Stimulated activated CD4-positive, alpha-beta T cell treated with anti-CD3 and anti-CD28 coated beads, Interleukin-4, amount 100 ng/mL, for 24 hours (primary cell): ENCODE measurements around the gene SPEN.
"Not testable (repeated sequence)": the region's sequence is repeated elsewhere in the genome, so short reads cannot be mapped to it uniquely, and the experiment has no call there.

Source experiments
- DNase-seq: peaks from one replicate; pipeline ENCODE4 v3.0.0-alpha.2; 2020

The SPEN gene, protein sequence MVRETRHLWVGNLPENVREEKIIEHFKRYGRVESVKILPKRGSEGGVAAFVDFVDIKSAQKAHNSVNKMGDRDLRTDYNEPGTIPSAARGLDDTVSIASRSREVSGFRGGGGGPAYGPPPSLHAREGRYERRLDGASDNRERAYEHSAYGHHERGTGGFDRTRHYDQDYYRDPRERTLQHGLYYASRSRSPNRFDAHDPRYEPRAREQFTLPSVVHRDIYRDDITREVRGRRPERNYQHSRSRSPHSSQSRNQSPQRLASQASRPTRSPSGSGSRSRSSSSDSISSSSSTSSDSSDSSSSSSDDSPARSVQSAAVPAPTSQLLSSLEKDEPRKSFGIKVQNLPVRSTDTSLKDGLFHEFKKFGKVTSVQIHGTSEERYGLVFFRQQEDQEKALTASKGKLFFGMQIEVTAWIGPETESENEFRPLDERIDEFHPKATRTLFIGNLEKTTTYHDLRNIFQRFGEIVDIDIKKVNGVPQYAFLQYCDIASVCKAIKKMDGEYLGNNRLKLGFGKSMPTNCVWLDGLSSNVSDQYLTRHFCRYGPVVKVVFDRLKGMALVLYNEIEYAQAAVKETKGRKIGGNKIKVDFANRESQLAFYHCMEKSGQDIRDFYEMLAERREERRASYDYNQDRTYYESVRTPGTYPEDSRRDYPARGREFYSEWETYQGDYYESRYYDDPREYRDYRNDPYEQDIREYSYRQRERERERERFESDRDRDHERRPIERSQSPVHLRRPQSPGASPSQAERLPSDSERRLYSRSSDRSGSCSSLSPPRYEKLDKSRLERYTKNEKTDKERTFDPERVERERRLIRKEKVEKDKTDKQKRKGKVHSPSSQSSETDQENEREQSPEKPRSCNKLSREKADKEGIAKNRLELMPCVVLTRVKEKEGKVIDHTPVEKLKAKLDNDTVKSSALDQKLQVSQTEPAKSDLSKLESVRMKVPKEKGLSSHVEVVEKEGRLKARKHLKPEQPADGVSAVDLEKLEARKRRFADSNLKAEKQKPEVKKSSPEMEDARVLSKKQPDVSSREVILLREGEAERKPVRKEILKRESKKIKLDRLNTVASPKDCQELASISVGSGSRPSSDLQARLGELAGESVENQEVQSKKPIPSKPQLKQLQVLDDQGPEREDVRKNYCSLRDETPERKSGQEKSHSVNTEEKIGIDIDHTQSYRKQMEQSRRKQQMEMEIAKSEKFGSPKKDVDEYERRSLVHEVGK (N-terminal part only)

DNA sequence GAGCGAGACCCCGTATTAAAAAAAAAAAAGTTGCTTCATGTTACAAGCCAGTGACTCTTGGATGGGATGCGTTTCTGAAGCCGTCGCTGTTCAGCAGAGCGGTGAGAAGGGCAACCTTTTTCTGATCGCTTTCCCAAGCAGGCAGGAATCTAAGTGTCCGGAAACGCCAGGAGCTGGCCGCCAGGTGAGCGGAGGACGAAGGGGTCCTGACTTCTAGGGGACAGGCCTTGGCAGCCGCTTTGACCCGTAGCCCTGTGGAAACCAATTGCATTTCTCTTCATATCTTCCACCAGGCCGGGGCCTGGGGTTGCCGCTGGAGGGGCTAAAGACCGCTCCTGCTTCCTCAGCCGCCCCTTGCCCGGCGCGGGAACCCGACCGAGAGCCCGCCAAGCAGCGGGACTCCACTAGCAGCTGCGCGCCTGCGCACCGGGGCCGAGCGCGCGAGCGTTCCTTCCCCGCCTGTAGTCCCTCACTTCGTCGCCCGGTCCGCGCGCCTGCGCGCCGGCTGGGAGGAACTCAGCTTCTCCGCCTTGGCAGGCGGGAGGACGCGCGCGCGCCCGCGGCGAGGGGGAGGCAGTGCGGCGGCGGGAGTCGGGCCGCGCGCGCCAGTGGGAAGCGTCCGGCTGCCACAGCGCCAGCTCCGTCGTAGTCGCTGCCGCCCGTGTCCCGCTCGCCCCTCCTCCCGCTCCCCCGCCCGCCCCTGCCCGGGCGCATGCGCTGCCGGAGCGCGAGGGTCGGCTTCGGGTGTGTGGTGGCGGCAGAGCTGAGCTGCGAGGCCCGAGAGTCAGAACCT, at the start of gene SPEN:
SPEN (plus strand) TSS at position 608 of the 793 bp plus-strand sequence. CDS start 361 bp downstream, outside the sequence.
- peak; percentile 97 for DNase-seq

DNA sequence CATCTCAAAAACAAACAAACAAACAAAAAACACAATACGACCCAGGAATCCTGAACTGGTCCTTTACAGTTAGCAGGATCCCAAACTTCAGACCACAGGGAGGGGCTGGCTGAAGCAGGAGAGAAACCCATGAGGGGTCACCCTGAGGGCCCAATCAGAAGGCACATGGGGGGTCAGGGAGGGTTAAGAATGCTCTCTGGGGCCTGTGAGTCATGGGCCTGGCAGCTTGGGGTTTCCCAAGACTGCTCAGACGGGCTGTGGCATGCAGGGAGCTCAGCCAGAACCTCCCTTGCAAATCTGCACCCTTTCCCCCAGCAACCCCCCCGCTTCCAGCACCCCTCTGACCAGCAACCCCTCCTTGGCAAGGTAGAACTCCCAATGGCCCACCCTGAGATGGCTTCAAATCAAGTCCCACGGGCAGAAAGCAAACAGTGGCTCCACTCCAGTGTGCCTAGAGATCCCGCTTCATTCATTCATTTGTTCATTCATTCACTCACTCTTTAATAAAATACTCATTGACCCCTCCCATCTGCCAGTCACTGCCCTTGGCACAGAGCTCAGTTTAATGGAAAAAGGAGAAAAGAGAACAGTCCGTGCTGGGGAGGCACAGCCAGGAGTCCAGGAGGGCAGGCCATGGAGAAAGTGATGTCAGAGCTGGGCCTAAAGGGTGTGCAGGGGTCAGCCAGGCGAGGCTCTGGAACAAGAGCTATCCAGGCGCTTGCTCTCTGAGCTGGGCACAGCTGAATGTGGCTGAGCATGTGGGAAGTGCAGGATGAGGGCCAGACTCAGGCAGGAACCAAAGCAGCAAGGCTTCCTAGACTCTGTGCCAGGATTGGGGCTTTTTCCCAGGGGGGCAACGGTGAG, 48.3 kb upstream of the SPEN start:
- DNase-seq = peak; percentile 4

DNA sequence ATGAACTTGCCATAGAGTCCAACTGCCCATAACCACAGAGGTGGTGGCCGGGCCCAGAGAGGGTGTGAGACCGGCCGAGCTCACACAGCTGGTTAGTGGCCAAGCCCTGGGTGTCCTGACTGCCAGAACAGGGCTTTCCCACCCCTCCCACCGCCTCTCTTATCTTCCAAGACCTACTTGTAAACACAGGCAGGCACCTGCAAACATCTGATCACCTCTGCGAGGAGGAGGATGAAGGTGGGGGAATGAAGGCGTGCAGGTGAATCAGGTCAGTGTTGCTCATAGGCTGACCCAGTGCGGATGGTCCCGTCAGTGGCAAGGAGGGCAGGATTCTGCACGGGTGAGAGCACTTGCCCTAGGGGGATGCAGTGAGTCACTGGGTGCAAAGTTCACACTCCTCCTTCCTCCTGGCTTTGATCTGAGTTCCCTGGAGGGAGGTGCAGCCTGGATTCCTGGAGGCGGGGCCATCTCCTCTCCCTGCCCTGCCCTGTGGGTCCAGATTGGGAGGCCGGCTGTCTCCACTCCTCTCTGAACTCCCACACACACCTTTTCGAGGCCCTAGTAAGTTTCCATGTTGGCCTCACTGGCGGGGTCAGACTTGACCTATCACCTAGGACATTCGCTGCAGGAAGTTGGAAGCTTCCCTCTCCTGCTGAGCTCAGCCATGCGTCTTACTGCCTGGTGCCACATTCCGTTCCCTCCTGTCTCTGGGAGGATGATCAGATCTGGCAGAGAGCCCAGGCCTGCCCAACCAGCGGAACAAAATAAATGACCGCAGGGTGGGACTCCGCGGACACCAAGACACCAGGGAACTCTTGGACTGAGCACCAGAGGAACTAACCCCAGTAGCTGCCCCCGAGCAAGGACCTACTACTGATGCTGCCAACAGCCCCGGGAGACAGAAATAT, 47.3 kb upstream of the SPEN start:
- no peak for DNase-seq

DNA sequence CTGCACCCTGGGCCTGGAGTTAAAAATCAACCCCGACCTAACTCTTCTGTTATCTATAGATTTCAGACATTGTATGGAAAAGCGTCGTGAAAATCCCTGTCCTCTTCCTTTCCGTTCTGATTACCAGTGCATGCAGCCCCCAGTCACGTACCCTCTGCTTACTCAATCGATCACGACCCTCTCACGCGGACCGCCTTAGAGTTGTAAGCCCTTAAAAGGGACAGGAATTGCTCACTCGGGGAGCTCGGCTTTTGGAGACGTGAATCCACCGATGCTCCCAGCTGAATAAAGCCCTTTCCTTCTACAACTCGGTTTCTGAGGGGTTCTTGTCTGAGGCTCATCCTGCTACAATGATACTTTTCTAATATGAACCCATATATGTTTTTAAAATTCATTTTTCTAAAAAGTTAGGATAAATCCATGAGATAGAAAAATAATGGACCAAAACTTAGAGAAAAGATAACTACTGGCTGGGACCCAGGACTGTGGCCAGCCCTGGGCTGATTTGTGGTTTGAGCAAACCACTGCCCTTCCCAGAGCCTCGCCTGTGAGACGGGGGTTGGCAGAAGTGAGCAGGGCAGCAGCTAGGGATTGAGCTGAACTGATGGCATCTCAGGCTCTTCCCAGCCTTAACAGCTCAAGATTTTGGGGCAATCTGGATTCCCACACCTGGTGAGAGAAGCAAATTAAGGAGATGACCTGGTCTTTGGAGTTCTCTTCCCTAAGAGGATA, 45.1 kb upstream of the SPEN start:
- no peak for DNase-seq

DNA sequence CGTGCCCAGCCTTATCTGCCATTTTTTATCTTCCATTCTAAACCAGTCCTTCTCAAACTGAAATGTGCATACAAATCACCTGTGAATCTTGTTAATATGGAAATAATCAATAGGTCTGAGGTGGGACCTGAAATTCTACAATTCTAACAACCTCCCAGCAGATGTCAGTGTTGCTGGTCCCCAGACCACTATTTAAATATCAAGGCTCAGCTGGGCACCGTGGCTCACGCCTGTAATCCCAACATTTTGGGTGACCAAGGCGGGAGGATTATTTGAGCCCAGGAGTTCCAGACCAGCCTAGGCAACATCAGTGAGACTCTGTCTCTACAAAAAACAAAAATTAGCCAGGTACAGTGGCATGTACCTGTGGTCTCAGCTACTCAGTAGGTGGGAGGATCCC, 44.1 kb upstream of the SPEN start:
- DNase-seq = peak; percentile 20

DNA sequence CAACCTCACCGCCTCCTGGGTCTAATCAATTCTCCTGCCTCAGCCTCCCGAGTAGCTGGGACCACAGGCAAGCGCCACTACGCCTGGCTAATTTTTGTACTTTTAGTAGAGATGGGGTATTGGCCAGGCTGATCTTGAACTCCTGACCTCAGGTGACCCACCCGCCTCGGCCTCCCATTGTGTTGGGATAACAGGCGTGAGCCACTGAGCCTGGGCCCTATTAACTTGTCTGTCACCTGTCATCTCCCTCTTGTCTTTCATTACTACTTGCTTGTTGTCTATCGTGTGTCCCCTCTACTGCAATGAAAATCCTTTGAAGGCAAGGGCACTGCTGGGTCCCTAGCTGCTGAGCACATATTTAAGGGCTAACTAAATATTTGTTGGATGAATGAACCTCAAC, 43.4 kb upstream of the SPEN start:
- no peak for DNase-seq

DNA sequence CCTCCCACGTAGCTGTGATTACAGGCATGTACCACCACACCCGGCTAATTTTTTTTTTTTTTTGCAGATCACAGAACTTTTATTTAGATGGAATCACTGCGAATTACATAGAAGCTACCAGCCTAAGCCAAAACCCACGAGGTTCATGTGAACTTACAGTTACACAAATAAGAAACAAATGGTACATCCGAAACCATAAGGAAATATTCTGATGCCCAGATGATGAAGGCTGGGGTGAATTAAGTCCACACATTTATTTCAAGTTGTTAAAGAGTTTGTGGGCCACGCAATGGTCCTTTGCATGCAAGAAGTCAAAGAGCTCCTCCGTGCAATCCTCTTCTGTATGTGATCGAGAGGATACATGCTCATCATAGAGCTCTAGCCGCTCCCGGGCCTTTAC, 40.4 kb upstream of the SPEN start:
- DNase-seq = no peak

DNA sequence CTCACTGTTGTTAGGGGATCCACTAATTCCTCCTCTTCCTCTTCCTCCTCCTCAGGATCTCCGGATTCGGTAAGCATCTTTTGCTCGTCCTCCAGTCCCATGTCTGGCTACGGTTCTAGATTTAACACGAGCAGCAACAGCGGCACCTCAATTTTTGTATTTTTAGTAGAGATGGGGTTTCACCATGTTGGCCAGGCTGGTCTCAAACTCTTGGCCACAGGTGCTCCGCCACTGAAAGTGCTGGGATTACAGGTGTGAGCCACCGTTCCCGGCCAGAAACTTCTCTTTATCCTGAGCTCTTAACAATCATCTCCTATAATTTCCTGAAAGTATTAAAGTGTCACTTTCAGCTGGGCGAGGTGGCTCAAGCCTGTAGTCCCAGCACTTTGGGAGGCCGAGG, 40.0 kb upstream of the SPEN start, which contains the start of gene UQCRHL:
UQCRHL (minus strand) TSS at position 101 of the 400 bp plus-strand sequence; CDS start at position 101, 0 bp downstream.
- not testable (repeated sequence) for DNase-seq

DNA sequence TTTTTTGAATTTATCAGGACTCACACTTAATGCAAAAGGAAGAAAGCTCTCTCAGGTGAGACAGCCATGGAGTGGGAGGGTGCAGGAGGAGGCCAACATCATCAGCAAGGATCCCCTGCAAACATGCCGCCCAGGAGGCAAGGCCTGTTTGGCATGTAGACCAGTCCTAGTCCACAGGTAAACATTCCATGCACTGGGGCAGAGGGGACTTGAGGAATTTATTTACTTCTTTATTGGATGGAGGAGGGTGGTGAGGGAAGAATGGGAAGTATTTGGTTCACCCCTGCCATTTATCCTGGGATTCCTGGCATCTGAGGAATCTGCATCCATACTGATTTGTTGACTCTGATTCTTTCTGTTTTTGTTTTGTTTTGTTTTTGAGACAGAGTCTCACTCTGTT, 38.6 kb upstream of the SPEN start:
- DNase-seq = no peak

DNA sequence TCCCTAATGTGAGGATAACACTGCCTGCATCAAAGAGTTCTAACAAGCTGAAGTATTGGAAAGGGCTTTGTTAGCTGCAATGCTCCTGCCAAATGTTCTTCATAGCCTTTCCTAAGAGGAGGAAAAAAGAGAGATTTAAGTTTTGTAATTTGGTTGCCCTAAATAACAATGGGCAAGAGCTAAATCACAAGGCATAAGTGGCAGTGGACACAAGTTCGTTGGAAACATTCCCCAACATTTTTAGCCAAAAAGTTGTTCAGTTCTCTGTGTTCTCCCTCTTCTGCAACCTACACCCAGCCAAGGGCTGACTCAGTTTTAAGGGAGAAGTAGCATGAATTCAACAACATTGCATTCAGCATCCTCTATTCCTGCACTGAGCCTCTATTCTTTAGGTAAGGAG, 37.4 kb upstream of the SPEN start:
- no peak for DNase-seq

DNA sequence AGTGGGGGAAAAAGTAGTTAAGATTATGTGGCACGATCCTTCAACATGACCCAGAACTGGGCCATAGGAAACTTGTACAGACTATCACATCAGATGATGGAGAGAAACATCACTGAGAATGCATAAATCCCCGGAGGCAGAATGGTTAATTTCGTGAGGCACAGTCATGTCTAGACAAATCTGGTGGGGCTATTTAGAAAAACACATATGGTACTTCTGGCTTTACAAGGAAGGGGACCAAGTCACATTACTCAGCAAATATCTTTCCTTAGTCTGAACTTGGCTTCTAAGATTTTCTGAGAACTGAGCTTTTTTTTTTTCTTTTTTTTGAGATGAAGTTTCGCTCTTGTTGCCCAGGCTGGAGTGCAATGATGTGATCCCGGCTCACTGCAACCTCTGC, 30.8 kb upstream of the SPEN start:
- no peak for DNase-seq

DNA sequence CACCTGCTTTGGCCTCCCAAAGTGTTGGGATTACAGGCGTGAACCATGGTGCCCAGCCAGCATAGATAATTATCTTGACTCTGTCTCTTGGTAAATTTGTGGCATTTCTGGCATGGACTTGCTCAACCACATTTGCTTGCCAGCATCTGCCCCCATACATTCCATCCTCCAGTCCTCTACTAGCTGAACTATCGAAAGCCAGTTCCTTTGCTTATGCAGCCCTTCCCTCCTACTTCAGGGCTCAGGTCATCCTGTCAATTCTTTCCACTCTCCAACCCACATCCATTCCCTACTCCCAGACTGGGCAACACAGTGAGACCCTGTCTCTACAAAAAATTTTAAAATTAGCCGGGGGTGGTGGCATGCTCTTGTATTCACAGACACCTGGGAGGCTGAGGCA, 27.0 kb upstream of the SPEN start:
- DNase-seq = no peak

DNA sequence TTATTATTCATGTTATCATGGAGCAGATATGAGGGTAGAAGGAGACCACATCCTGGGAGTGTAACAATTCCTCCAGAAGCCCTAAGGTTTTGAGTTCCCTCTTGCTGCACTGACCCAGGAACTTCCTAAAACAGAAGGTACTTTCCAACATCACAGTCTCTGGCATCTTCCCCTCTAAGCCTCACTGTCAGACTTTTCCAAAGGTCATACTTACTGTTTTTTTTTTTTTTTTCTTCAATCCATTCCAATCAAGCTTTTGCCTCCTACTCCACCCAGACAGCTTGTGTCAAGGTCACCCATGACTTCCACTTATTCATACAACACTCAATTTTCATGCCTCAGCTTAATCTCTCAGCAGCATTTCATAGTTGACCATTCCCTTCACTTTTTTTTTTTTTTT, 21.7 kb upstream of the SPEN start:
- DNase-seq = no peak

DNA sequence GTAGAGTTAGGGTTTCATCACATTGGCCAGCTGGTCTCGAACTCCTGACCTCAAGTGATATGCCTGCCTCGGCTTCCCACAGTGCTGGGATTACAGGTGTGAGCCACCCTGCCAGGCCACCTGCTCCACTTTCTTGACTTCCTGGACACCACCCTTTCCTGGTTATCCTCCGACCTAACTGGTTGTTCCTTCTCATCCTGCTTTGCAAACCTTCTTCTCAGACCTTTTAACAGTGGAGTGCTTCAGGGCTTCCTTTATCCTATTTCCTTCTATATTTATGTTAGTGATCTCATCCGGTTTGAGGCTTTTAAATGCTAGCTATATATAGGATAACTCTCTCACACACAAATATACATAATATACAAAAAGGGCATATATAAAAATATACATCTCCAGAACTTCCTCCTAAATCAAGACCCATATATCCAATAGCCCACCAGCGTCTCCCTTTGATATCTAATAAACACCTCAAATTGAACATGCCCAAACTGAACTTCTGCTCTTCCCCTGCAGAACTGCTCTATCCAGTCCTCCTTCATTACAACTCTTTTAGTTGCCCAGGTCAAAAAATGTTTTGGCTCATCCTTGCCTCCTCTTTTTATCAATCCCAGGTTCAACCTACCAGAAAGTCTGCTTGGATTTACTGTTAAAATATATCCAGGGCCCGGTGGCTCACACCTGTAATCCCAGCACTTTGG, 20.5 kb upstream of the SPEN start:
- DNase-seq = no peak

DNA sequence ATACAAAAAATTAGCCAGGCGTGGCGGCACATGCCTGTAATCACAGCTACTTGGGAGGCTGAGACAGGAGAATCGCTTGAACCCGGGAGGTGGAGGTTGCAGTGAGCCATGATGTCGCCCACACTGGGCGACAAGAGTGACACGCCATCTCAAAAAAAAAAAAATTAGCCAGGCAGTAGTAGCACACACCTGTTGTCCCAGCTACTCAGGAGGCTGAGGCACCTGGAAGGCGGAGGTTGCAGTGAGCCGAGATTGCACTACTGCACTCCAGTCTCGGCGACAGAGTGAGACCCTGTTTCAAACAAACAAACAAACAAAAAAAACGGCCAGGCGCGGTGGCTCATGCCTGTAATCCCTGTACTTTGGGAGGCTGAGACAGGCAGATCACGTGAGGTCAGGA, 19.9 kb upstream of the SPEN start:
- not testable (repeated sequence) for DNase-seq

DNA sequence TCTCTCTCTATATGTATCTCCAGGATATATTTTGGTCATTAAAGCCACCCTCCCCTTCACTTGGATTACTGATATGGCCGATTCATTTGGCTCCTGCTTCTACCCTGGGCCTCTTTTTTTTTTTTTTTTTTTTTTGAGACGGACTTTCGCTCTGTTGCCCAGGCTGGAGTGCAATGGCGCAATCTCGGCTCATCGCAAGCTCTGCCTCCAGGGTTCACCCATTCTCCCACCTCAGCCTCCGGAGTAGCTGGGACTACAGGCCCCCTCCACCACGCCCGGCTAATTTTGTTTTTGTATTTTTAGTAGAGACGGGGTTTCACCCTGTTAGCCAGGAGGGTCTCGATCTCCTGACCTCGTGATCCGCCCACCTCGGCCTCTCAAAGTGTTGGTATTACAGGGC, 18.6 kb upstream of the SPEN start:
- not testable (repeated sequence) for DNase-seq

DNA sequence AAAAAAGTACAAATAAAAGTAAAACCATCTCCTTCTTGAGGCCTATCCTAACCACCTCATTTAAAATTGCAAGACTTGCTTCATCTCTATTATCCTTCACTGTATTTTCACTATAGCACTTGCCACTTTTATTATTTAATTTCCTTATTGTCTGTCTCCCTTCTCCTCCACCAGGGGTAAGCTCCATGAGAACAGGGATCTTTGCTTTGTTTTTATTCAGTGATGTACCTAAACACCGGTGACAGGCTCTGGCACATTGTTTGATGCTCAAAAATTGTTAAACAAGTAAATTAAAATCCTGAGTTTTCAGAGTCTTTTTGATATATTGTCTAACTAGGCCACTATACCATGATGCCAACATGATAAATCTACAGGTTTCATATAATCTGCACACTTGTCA, 17.2 kb upstream of the SPEN start:
- DNase-seq = no peak

DNA sequence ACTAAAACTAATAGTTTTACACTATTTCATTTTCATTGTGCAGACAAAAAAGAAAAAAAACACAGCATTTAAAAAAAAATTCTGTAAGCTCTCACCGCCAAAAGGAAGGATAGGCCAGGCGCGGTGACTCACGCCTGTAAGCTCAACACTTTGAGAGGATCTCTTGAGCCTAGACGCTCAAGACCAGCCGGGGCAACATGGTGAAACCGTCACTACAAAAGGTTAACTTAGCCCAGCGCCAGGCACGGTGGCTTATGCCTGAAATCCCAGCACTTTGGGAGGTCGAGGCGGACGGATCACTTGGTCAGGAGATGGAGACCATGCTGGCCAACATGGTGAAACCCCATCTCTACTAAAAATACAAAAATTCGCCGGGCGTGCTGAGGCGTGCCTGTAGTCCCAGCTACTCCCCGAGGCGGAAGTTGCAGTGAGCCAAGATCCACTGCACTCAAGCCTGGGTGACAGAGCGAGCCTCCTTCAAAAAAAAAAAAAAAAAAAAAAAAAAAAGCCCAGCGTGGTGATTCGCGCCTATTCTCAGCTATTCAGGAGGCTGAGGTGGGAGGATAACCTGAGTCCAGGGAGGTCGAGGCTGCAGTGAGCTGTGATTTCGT, 14.3 kb upstream of the SPEN start:
- DNase-seq = peak; percentile 49
